NCI-H774 (cell line): ENCODE measurements around the gene SNRNP27.
"Not testable (repeated sequence)": the region's sequence is repeated elsewhere in the genome, so short reads cannot be mapped to it uniquely, and the experiment has no call there.

Source experiments
- DNase-seq: peaks from one replicate; lab custom pipeline; 2025; lab: John Stamatoyannopoulos, UW

The SNRNP27 gene

GRCh38 chr2:69946351-69947324 is 52.9 kb downstream of the SNRNP27 start:
- no peak for DNase-seq

DNA sequence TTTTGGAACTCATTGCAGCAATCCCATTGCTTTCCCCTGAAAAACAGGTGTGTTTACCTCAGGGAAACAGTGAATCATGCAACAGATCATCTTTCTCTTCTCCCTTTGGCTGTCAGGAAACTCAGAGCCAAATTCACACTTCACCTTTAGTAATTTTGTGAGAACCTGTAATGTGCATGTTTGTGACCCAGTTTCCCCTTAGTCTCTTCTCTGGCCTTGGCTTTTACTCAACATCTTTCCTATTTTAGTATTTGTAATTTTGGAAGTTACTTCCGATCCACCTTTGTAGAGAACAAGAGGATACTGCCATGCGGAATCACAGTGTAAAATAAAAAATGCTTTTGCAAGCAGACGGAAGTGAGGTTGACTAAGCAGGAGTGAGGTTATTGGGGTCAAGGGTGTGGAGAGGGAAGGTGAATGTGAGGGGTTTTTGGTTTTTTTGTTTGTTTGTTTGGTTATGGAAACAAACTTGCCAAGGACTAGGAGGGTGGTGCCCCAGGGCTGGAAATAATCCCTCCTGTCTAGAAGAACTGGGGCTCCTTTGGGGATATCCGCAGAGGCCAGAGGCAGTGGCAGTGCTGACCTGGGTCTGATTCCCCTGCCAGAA is 53.7 kb downstream of the SNRNP27 start:
- DNase-seq: no peak

DNA sequence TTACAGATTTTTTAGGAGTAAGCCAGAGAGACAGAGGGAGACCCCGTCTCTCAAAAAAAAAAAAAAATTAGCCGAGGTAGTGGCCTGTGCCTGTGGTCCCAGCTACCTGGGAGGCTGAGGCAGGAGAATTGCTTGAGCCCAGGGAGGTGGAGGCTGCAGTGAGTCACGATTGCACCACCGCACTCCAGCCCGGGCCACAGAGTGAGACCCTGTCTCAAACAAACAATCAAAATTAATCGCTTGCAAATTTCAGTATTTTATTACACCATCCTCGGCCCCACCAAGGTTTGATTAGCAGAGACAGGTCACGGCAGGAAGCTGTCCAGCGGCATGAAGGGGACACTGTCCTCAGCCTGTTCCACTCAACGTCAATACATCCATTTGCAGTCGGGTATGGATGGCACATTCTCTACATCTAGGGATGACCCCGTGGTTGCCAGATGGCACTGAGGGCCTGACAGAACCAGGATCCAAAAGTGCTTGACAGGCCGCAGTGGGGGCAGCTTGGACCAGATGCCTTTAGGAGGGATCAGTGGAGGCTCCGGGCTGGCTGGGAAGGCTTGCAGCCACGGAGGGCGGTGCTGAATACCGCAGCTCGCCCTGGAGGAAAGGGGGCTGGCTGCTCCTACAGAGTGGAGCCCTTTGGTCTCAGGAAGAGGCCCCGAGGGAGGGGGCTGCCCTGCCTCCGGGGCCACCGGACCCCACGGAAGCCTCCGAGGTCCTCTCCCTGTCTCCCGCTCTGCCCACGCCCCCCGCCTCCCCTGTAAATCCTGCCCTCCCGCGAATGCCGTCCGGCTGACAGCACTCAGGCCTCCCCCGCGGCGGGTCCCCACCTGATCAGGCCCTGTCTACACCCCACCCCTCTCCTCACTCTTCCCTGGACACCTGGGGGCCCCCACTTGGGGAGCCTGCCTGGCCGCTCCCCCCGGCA is 54.5 kb downstream of the SNRNP27 start:
- no peak for DNase-seq

GRCh38 chr2:69948963-69949645 is 55.3 kb downstream of the SNRNP27 start:
- no peak for DNase-seq

DNA sequence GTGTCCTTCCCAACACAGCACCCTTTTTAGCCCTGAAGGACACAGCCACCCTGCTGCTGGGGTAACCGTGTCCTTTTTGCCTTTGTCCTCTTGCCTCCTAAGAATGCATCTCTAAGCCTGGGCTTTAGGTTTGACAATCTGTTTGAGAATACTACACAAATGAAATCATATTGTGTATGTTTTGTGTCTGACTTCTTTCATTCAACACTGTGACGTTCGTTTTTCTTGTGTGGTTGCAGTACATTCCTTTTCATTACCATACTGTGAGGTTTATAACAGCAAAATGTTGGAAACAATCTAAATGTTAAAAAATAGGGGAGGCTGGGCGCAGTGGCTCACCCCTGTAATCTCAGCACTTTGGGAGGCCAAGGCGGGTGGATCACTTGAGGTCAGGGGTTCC is 56.5 kb downstream of the SNRNP27 start:
- no peak for DNase-seq

GRCh38 chr2:69950671-69951070 is 56.9 kb downstream of the SNRNP27 start:
- not testable (repeated sequence) for DNase-seq

DNA sequence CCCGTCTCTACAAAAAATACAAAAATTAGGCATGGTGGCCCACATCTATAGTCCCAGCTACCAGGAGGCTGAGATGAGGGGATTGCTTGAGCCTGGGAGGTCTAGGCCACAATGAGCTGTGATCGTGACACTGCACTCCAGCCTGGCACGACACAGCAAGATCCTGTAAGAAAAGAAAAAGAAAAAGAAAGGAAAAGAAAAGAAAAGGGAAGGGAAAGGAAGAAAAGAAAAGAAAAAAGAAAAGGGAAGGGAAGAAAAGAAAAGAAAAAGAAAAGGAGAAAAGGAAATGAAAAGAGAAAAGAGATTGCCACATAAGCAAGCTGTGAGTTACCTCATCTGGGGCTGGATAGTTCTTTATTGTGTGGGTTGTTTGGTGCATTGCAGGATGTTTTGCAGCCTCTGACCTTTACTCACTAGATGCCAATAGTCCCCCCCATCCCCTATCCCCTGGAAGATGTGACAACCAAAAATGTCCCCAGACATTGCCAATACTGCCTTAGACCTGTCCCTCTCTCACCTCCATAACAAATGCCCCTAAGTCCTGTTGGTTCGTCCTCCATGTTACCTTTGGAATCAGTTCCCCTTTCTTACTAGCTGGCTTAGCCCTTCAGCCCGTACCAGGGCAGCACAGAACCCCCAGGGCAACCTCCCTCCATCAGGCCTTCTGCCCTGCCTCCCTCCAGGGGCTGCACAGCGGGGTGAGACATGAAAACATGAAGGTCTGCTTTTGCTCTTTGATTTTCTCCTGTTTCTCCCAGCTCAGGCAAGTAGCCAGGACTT is 58.8 kb downstream of the SNRNP27 start:
- no peak for DNase-seq

- no peak for DNase-seq
These were observed 60.3 kb downstream of the SNRNP27 start for GRCh38 chr2:69954084-69954483.
